ENCODE results near the gene RAB13.

RAB13 gene

GRCh38 chr1:153932156-153933131 is 53.7 kb downstream of the RAB13 start:
- DNase-seq (ENCODE audit: low read depth), result no peak
